HG02759 (cell line): ENCODE data around the gene MAGI2.

Experiments used
- ATAC-seq: cut with Tn5 transposase; IDR thresholded peaks from one replicate; pipeline ENCODE4 v1.9.1; 2021; ENCODE audit warnings: mild to moderate bottlenecking, moderate library complexity; ENCODE audit not compliant: unreplicated experiment

Gene MAGI2

DNA sequence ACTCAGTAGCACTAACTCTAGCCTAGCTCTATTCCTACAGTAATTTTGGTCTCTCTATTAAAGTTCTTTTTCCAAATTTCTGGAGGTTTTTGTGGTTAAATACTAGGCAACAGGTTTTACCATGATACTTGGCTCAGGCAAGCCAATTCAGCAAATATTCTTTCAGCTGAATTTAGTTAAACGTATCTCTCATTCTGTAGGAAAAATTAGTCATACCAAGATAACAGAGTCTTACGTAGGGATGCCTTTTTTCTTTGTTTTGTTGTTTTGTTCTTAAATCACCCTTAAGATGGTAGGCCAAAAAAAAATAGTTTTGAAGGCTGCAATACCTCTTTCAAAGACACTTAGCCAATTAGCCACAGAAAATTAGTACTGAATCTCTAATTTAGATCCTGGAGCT is 180.5 kb downstream of the MAGI2 start:
- no peak for ATAC-seq

DNA sequence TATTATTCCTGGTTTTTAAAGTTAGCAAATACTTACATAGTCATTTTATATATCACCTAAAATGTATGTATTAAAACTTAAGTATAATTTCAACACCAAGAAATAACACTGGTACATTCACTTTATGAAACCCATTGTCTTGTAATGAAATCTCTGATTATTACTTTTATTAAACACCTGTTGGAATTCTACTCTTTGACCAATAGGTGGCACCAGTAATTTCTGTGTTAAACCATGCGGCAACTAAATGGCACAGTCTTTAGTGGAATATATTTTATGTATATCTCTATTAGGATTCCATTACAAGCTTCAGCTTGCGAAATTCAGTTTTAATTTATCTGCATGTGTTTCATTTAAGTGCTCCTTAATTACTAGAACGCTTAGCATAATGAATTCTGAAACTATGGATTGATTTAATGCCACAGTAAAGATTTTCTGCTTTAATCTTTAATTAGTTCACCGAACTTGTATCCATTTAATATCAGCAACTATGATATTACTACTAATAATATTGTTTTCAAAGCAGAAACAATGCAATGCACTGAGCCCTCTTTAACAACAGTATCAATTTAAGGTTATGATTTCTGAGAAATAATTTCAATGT is 181.3 kb downstream of the MAGI2 start:
- ATAC-seq: peak; percentile 67

DNA sequence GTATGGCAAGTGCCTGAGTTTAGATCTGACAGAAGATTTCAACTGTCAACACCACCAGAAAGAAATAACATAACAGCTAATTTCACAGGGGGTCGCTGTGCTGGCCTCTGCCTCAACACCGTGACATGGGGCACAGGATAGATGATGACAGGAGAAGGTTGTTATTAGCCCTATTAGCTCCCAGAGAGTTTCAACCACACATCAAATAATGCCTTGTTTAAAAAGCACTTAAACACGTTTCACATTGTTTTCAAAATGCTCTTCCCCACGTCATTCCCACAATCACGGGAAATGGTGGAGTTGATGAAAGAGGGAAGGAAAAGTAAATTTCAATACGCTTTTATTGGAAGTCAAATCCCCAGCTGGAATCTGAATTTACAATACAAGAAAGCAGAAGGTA is 184.7 kb downstream of the MAGI2 start:
- ATAC-seq: no peak

DNA sequence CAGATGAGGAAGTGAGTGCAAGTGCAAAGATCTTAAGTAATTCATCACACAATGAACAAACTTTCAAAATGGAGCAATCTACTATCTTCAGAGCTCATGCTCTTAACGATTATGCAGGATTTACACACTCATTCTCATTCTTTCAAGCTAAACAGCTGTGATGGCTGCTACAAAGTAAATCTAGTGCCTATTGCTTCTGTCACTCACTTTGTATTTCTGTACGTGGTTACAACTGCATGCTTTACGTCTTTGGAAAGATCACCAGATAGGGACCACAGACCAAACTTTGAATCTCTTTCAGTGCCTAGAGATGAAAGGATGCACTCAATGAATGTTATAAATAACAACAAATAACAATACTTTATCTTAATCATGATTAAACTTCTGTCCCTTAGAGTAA is 194.6 kb downstream of the MAGI2 start:
- ATAC-seq: no peak

DNA sequence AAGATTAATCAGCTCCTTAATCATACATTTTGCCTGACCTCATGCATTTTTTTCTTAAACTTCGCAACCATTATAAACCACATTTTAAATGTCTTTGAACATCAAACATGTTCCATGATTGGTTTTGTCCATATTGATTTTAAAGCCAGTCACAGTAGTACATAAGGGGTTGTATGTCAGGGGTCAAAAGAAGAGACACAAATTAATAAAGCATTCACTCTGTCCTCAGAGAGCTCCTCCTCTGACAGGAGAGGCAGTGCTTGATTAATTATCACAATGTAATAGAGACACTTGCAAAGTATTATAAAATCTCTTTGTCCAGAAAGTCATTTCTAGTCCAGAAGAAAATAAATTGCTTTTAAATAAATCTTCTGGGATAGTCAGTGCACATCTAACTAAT is 195.5 kb downstream of the MAGI2 start:
- ATAC-seq: no peak

DNA sequence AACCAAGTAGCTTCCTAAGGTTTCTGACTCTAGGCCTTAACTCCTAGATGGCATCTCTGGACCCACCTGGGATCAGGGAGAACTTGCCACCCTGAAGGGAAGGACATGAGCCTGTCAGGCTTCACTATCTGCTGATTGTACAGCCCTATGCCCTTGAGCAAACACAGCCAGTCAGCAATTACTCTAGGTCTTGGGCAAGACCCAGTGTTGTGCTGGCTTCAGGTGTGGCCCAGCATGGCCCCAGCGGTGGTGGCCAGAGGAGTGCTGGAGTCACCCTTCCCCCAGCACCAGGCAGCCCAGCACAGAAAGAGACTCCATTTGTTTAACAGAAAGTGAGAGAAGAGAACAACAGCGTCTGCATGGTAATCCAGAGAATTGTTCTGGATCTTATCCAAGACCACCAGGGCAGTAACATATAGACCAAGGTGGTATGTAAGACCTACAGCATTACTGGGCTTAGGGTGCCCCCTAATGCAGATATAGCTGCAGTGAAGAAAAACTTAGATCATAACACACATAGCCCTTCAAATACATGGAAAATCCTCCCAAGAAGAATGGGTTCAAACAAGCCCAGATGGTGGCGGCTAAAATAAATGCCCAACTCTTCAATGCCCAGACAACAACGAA is 207.7 kb downstream of the MAGI2 start:
- ATAC-seq: no peak

DNA sequence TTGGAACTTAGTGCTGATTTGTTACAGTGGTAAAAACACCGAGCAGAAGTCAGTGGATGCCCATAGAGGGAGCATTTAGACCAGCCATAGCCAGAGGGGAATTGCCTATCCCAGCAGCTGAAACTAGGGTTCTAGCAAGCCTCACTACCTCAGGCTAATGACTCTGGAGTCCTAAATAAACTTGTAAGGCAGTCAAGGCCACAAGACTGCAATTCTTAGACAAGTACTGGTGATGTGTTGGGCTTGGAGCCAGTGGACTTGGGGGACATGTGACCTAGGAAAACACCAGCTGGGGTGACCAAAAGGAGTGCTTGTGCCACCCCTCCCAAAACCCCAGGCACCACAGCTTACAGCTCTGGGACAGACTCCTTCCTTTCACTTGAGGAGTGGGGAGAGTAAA is 209.0 kb downstream of the MAGI2 start:
- ATAC-seq: no peak

DNA sequence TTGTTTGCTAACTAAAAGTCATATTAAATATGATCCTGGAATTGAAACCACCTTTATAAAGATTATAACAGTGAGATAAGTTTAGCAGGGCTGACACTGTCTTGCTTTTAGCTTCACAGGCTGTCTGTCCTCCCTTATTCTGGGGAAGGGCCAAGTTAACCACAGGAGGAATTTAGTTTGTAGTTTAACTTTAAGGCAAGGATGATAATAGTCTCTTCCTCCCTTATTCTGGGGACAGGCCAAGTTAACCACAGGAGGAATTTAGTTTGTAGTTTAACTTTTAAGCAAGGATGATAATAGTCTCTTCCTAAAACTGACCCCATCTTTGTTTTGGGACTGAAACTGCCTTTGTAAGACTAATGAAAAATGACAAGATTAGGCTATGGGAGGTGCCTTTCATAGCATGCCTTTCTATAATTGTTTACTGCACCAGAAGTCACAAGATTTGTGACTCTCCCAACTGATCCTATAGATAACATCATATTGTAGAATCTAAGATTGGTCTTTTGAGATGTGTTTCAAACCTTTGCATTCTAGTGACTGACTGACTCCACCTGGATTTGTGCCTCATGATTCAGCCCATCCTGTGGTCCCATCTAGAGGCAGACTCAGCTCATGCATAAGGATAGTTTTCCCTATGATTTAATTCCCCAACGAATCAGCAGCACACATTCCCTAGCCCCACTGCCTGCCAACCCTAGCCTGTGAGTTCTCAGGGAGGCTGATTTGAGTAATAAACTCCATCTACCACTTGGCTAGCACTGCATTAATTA is 212.0 kb downstream of the MAGI2 start:
- ATAC-seq: no peak

DNA sequence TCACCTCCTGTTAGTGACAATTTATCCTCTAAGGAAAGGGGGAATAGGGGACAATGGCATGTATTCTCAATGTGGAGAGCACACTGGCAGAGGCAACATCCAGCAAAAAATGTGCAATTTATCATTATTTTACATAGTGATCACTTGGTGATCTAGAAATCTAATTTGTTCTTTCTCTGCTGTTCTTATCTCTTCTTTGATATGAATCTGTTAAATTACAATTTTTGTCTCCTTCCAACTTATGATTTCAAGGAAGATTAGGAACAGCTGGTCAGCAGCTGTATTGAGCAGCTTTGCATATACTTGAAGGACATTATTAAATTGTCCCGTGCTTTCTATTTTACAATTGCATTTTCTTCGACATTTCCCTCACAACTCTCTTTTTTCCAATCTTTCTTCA is 213.1 kb downstream of the MAGI2 start:
- no peak for ATAC-seq

DNA sequence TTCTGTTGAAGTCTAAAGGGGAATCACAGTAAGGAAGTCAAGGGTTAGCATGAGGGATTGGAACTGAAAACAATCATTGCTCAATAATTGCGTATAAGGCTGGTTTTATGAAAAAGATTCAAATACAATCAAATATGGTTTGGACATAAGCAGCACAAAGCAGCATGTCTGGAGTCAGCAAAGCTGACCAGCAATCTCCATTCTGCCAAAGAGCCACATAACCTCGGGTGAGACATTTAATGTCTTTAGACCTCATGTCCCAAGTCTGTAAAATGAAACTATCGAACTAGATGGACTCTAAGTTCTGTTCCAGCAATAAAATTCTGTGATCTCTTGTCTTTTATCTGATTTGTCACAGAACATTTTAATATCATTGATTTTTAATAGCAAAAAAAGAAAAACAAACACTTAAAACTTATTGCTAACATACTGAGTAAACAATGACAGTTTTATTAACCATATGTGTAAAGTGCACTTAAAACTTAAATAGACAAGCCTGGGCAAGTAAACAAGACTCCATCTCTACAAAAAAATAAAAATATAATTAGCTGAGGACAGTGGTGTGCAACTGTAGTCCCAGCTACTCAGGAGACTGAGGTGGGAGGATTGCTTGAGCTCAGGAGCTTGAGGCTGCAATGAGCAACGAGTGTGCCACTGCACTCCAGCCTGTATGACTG is 217.0 kb downstream of the MAGI2 start:
- ATAC-seq: no peak

DNA sequence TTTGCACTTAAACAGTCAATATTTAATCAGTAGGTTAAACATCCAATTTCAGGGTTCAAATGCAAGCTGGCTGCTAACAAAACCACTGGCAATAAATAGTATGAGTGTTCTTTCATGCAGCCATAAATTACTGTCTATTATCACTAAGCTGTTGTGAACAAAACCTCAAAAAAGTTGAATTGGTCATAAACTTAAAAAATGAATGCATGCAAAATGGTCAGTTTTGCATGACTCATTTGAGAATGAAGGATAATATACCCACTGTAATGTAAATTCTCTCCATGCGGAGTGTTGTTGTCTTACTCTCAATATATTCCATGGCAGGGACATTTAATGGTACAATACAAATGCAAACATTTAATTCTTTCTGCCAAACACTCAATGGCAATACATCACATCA is 226.4 kb downstream of the MAGI2 start:
- no peak for ATAC-seq

DNA sequence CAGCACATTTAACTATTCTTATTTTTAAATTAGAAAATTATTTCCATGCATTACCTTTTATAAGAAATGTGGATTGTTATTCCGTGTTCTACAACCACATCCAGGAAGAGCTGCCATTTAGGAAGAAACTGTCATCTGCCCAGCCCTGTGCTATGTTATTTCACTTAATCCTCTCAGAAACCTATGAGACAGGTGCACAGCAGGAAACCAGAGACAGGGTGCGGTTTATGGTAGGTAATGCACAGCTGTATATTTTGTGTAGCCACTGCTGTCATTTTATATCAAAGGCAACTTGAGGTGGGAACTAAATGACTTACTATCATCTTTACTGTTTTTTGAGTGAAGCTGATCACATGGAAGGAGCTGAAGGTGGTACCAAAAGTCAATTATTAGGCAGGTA is 232.3 kb downstream of the MAGI2 start:
- ATAC-seq: no peak

DNA sequence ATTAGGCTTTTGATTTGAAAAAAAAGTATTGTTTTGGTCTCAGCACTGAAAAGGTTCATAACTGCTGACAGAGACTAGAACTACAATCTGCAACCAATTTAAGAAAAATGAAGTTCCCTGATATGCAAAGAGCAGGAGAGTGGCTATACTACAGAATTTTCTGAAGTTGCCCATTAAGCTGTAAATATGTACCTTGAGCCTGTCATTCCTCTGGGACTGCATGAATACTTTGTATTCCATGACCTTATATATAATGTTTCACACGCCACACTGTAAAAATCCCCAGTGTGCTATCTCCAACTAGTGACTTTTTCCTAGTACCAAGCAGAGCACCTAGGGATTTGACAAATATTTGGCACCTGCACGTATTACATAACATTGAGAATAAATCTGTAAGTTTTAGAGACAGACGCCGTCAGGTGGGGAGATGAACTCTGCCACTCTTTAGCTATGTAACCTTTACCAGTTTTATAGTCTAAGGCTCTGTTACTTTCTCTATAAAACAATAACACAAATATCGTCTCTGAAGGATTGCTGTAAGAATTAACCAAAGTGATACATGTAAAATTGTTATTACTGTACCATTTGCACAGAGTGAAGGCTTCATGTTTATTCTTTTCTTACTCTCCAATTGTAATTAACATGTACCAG is 235.4 kb downstream of the MAGI2 start:
- ATAC-seq: no peak

DNA sequence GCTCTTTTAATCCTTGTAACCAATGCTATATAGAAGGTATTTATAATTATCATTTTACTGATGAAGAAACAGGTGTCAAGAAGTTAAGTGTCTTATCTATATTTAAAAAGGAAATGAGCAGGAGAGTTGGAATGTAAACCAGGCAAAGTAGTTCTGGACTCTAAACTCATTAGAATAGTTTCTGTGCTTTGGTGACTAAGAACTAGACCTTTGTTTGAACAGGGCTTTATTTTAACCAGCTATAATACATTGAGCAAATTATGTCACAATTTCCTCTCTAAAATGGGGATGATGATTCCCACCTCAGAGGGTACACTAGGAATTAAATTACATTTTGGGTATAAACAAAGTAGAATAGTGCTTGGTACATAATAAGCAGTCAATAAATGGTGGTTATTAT is 236.0 kb downstream of the MAGI2 start:
- no peak for ATAC-seq

DNA sequence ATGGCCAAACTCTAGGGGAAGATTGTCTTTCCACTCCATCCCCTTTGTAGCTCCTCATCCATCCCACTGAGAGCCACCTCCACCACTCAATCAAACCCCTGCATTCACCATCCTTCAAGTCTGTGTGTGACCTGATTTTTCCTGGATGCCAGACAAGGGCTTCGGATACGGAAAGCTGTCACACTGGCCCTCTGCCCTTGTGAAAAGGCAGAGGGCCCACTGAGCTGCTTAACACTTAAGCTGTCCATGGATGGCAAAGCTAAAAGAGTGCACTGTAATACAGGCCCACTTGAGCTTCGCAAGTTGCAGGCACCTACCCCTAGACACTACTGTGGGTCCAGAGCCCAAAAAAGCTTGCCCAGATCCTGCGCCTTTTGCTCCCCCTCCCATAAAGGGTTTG is 237.2 kb downstream of the MAGI2 start:
- no peak for ATAC-seq

DNA sequence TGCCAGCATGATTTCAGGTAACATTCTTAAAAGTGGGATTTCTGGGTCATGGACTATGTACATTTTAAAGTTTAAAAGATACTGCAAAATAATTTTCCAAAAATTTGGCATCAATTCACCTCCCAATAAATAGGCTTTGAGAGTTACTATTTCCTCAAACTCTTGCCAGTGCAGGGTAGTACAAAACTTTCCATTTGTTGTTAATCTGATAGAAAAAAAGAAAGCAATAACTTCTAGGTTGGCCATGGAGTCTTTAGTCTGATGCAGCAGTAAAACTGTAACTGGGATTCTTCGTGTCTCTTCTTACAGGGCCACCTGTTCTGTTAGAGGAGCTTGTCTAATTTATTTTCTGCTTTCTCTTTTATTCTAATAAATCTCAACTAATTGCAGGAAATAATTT is 241.1 kb downstream of the MAGI2 start:
- no peak for ATAC-seq

DNA sequence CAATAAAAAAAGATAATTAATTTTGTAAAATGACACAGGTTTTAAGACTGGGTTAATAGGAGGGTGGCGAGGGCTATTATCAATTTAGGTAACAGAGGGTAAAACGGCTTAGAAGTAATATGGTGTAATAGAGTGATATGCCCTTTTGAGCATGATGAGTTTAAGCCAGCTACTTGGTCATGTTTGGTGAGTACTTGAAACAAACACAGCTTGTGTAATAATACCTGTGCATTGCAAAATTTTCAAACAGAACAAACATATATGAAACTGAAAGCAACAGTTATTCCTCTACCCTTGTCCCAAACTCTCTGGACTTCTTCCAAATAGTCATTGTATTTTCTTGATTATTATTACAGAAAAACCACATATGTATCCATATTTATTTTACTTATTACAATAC is 241.7 kb downstream of the MAGI2 start:
- ATAC-seq: no peak

DNA sequence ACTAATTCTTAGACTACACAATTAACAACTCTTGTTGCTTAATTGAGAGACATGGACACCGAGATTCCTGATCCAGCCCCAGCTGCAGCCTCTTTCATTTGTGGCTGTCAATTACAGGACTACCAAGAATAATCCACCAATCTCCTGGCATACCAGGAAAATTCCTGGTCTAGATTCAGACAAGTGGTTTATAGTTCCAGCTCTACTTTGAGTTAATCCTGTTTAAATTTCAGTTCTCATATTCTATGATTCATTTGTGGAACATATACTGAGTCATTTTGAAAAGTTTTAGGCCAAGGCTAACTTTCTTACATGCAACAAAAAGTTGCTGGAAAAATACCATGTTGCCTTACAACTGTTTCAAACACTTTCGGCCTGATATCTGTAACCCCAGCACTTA is 253.5 kb downstream of the MAGI2 start:
- no peak for ATAC-seq

DNA sequence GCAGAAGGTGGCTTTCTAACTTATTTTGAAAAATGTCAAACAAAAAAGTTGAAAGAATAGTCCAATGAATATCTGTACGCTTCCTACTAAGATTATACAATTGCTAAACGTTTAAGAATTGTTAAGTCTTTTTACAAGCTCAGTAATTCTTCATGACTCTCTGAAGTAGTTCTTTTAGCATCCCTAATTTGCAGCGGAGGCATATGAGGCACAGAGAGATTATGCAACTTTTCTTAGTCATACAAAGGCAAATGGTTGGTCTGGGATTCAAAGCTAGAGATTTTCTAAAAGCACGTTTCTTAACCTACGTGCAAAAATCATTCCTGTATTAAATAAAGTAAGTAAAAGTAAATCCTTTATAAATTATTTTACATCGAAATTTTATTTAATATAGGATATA is 254.2 kb downstream of the MAGI2 start:
- no peak for ATAC-seq

DNA sequence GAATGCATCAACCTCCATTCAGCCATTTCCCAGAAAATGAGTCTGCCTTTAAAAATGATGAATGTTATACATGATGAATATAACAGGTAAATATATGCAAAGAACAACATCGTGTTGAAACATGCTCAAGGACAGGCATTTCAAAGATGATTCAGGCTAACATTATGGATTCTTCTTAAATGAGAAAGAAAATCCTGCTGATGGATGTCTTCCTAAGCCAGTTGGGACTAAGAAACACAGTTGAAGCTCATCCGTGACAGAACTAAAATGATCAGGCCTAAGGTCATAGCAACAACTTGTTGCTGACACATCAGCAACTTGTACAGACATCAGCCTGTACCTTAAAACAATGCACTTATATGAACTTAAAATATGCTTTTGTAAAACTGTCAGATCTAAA is 267.9 kb downstream of the MAGI2 start:
- ATAC-seq: no peak

DNA sequence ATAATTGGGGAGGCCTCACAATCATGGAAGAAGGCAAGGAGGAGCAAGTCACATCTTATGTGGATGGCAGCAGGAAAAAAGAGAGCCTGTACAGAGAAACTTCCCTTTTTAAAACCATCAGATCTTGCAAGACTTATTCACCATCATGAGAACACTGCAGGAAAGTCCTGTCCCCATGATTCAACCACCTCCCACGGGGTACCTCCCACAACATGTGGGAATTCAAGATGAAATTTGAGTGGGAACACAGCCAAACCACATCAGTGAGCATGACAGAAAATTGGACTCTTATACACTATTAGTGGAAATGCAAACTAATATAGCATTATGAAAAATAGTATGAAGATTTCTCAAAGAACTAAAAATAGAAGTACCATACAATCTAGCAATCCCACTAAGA is 271.2 kb downstream of the MAGI2 start:
- no peak for ATAC-seq
